Uterus (tissue), 4 donors: Measurements from ENCODE around the gene NRSN2. TPM values are rescaled to one million over a fixed set of nuclear protein-coding genes. Genes with fewer than 3 reads are reported as not detected.

Source experiments
- DNase-seq, 2 donors: peaks; one replicate each; pipeline ENCODE4 v3.0.0-alpha.2; 2019 to 2020
- H3K27ac ChIP-seq, 2 donors: fragments of 200-600 bp; sonication (generic); 1 replicate in 1 of 2; 2 replicates in 1 of 2; pipeline ENCODE4 v1.5.1; 2016 to 2018
- H3K27me3 ChIP-seq, 2 donors: fragments of 200-600 bp; sonication (generic); one replicate each; pipeline ENCODE4 v1.5.1; 2018 to 2019; ENCODE audit warnings: control low read depth in 1 of 2
- H3K36me3 ChIP-seq, 2 donors: fragments of 200-600 bp; sonication (generic); one replicate each; pipeline ENCODE4 v1.5.1; 2019; ENCODE audit warnings: control low read depth in 1 of 2
- H3K4me1 ChIP-seq, 2 donors: fragments of 200-600 bp; sonication (generic); one replicate each; pipeline ENCODE4 v1.5.1; 2018 to 2019; ENCODE audit warnings: control low read depth in 1 of 2
- H3K4me3 ChIP-seq, 2 donors: fragments of 200-600 bp; sonication (generic); 1 replicate in 1 of 2; 2 replicates in 1 of 2; pipeline ENCODE4 v1.5.1; 2018 to 2019; ENCODE audit warnings: mild to moderate bottlenecking in 1 of 2
- H3K9me3 ChIP-seq, 2 donors: fragments of 200-600 bp; sonication (generic); one replicate each; pipeline ENCODE4 v1.5.1; 2019; ENCODE audit warnings: control low read depth in 1 of 2
- POLR2A ChIP-seq, 2 donors: fragments of 450-650 bp; IDR thresholded peaks; one replicate each; pipeline ENCODE4 v1.6.1; 2016; ENCODE audit warnings: antibody characterized with exemption in 2 of 2, mild to moderate bottlenecking in 1 of 2, moderate library complexity in 1 of 2
- intact Hi-C: fragments of 100-400 bp; cut with DNase I; formaldehyde crosslinking; loops from one replicate; pipeline ENCODE4 v1.15.1; 2023; ENCODE audit warnings: low total_unique reads
- total RNA-seq, 4 donors: library from RNA; depleted of rRNA in 3 of 4; stranded (reverse); fragments of >200 nt in 3 of 4; gene quantifications; one replicate each; pipeline versions ENCODE4 v1.1.0 to v1.2.4, GENCODE V29; 2014 to 2023
- TF ChIP-seq, protein P1 (sequence below), 4 experiments: fragments of 200-600 bp in 2 of 4; fragments of 450-650 bp in 2 of 4; sonication (generic) in 2 of 4; IDR thresholded peaks; one replicate each; pipeline ENCODE4 v1.5.1; 2016 to 2019; ENCODE audit warnings: antibody characterized with exemption in 4 of 4, mild to moderate bottlenecking in 2 of 4, moderate library complexity in 1 of 4
- donor health status: DM: yes; HTN: yes; CAD: no.

The NRSN2 gene
- total RNA-seq, 4 donors from 2014 or later: 10.2 to 65.6 (median 28.7) TPM

GRCh38 chr20:401682-402495 is 55.0 kb downstream of the NRSN2 start:
- no peak for DNase-seq
- intact Hi-C loops: no loop called here
- H3K4me1 ChIP-seq: no peaks in the 10 kb centered on the region
- H3K4me3 ChIP-seq: no peak overlapping the region
- H3K9me3 ChIP-seq: no peaks in the 10 kb centered on the region
- TF ChIP-seq, protein P1, sequence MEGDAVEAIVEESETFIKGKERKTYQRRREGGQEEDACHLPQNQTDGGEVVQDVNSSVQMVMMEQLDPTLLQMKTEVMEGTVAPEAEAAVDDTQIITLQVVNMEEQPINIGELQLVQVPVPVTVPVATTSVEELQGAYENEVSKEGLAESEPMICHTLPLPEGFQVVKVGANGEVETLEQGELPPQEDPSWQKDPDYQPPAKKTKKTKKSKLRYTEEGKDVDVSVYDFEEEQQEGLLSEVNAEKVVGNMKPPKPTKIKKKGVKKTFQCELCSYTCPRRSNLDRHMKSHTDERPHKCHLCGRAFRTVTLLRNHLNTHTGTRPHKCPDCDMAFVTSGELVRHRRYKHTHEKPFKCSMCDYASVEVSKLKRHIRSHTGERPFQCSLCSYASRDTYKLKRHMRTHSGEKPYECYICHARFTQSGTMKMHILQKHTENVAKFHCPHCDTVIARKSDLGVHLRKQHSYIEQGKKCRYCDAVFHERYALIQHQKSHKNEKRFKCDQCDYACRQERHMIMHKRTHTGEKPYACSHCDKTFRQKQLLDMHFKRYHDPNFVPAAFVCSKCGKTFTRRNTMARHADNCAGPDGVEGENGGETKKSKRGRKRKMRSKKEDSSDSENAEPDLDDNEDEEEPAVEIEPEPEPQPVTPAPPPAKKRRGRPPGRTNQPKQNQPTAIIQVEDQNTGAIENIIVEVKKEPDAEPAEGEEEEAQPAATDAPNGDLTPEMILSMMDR (IDR thresholded peaks at IDR 0.05): no peak
- no peak for TF ChIP-seq POLR2A (IDR thresholded peaks at IDR 0.05)
- H3K36me3 ChIP-seq: no peaks in the 10 kb centered on the region
- no peak overlapping the region for H3K27ac ChIP-seq
- H3K27me3 ChIP-seq: no peaks in the 10 kb centered on the region

DNA sequence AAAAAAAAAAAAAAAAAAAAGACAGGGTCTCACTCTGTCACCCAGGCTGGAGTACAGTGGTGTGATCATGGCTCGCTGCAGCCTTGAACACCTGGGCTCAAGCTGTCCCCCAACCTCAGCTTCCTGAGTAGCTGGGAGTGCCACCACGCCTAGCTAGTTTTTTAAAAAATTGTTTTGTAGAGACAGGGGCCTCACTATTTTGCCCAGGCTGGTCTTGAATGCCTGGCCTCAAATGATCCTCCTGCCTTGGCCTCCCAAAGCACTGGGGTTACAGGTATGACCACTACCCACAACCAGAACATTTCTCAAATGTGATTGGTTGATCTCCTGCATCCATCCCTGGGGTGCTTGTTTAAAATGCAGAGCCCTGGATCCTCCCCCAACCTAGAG is 55.6 kb downstream of the NRSN2 start:
- no peaks in the 10 kb centered on the region for H3K9me3 ChIP-seq
- TF ChIP-seq, protein P1 (IDR thresholded peaks at IDR 0.05): no peak
- no peak for TF ChIP-seq POLR2A (IDR thresholded peaks at IDR 0.05)
- H3K4me3 ChIP-seq: no peak overlapping the region
- H3K36me3 ChIP-seq: no peaks in the 10 kb centered on the region
- intact Hi-C loops: no loop called here
- no peaks in the 10 kb centered on the region for H3K4me1 ChIP-seq
- no peak for DNase-seq
- H3K27ac ChIP-seq: no peak overlapping the region
- no peaks in the 10 kb centered on the region for H3K27me3 ChIP-seq

DNA sequence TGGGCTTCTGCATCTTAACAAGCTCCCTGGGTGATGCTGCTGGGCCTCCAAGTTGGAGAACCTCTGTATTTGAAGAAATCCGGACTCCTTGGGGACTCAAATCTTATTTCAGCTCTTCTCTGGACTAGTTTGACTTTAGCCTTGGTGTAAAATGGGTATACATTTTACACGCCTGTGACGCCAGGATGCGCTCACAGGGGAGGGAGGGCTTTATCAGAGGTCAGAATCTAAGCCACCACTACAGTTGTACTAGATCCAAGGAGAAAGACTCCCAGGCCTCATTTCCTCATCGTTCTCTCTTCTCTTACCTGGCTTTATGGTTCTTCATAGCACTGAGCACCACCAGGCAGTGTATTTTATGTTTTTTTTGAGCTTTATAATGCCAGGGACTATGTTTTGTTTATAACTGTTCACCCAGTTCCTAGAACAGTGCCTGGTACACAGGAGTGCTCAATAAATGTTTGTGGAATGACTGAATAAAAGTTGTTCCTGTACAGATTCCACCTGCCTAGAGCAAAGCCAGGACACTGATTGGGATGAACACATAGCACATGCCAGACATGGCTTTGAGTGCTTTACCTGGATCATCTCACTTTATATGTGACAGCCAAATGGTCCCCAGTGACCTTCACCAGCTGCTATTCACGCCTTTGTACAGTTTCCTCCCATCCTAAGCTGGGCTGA is 56.1 kb downstream of the NRSN2 start:
- Histone ChIP-seq H3K4me1 (no peaks in the 10 kb centered on the region), H3K4me3 (no peak overlapping the region), H3K27ac (no peak overlapping the region), H3K9me3 (no peaks in the 10 kb centered on the region), H3K27me3 (no peaks in the 10 kb centered on the region), H3K36me3 (no peaks in the 10 kb centered on the region)
- no peak for TF ChIP-seq POLR2A (IDR thresholded peaks at IDR 0.05)
- TF ChIP-seq, protein P1 (IDR thresholded peaks at IDR 0.05): no peak
- intact Hi-C loops: no loop called here
- DNase-seq: no peak

- intact Hi-C loops: no loop called here
- no peak overlapping the region for H3K27ac ChIP-seq
- H3K4me3 ChIP-seq: no peak overlapping the region
- no peak for DNase-seq
- H3K9me3 ChIP-seq: no peaks in the 10 kb centered on the region
- H3K4me1 ChIP-seq: no peaks in the 10 kb centered on the region
- no peaks in the 10 kb centered on the region for H3K36me3 ChIP-seq
- no peaks in the 10 kb centered on the region for H3K27me3 ChIP-seq
- TF ChIP-seq, protein P1 (IDR thresholded peaks at IDR 0.05): no peak
- TF ChIP-seq POLR2A (IDR thresholded peaks at IDR 0.05): no peak
Observed at GRCh38 chr20:403582-403957, 56.7 kb downstream of the NRSN2 start.

- no peaks in the 10 kb centered on the region for H3K36me3 ChIP-seq
- no peak overlapping the region for H3K4me3 ChIP-seq
- no peak for DNase-seq
- TF ChIP-seq POLR2A (IDR thresholded peaks at IDR 0.05): no peak
- TF ChIP-seq, protein P1 (IDR thresholded peaks at IDR 0.05): no peak
- peaks cover 0 to 5% of the 10 kb centered on the region in 2 donors for H3K4me1 ChIP-seq
- no peaks in the 10 kb centered on the region for H3K27me3 ChIP-seq
- no peak overlapping the region for H3K27ac ChIP-seq
- no peaks in the 10 kb centered on the region for H3K9me3 ChIP-seq
- intact Hi-C loops: no loop called here
Observed at GRCh38 chr20:404088-404487, 57.2 kb downstream of the NRSN2 start.
